NCI-H82 treated with DMSO at 0.1 percent for 48 hours (cell line): ENCODE measurements around the gene MTUS2.

Experiments used
- DNase-seq: peaks from one replicate; lab custom pipeline; 2025; ENCODE audit not compliant: unreplicated experiment; lab: John Stamatoyannopoulos, UW

Gene MTUS2

GRCh38 chr13:29021717-29022116 lies 201.6 kb downstream of the MTUS2 start:
- DNase-seq = no peak

GRCh38 chr13:29022410-29022809 lies 202.3 kb downstream of the MTUS2 start:
- DNase-seq = no peak

- DNase-seq = no peak
These were observed 202.8 kb downstream of the MTUS2 start for GRCh38 chr13:29022968-29023367.

- DNase-seq = no peak
These were observed 204.6 kb downstream of the MTUS2 start for GRCh38 chr13:29024783-29025182.

GRCh38 chr13:29028868-29029267 lies 208.7 kb downstream of the MTUS2 start:
- no peak for DNase-seq

GRCh38 chr13:29038700-29039099 lies 218.6 kb downstream of the MTUS2 start:
- DNase-seq = no peak

- DNase-seq = no peak
These were observed 219.1 kb downstream of the MTUS2 start for GRCh38 chr13:29039212-29039611.

GRCh38 chr13:29046588-29046987 lies 226.4 kb downstream of the MTUS2 start:
- DNase-seq = no peak

- DNase-seq = no peak
These were observed 229.4 kb downstream of the MTUS2 start for GRCh38 chr13:29049524-29049923.

- DNase-seq = no peak
These were observed 230.6 kb downstream of the MTUS2 start for GRCh38 chr13:29050719-29051118.

GRCh38 chr13:29059800-29060199 lies 239.7 kb downstream of the MTUS2 start:
- DNase-seq = no peak

- no peak for DNase-seq
These were observed 245.0 kb downstream of the MTUS2 start for GRCh38 chr13:29065142-29065541.

GRCh38 chr13:29067306-29067945 lies 247.3 kb downstream of the MTUS2 start:
- no peak for DNase-seq

- DNase-seq = no peak
These were observed 253.6 kb downstream of the MTUS2 start for GRCh38 chr13:29073755-29074154.

GRCh38 chr13:29077051-29077813 lies 257.1 kb downstream of the MTUS2 start:
- DNase-seq = no peak

GRCh38 chr13:29081036-29081435 lies 260.9 kb downstream of the MTUS2 start:
- DNase-seq = no peak

GRCh38 chr13:29081697-29082440 lies 261.7 kb downstream of the MTUS2 start:
- no peak for DNase-seq

GRCh38 chr13:29099781-29100406 lies 279.8 kb downstream of the MTUS2 start:
- no peak for DNase-seq

GRCh38 chr13:29100758-29101157 lies 280.6 kb downstream of the MTUS2 start:
- no peak for DNase-seq

- no peak for DNase-seq
These were observed 281.3 kb downstream of the MTUS2 start for GRCh38 chr13:29101409-29101808.

GRCh38 chr13:29101905-29102304 lies 281.8 kb downstream of the MTUS2 start:
- no peak for DNase-seq
